Myocyte (in vitro differentiated cells): ENCODE results near the gene GPC2. TPM values are rescaled to one million over a fixed set of nuclear protein-coding genes. Genes with fewer than 3 reads are reported as not detected.

Experiments
- DNase-seq: peaks from one replicate; pipeline ENCODE4 v3.0.0-alpha.2; 2012; ENCODE audit warnings: low read depth
- total RNA-seq: library from RNA; depleted of rRNA; stranded (reverse); fragments of >200 nt; gene quantifications from 2 replicates; pipeline ENCODE4 v1.2.3, GENCODE V29; 2014

GPC2 gene
- total RNA-seq, 1 donor from 2014 or later = 60.4 TPM

DNA sequence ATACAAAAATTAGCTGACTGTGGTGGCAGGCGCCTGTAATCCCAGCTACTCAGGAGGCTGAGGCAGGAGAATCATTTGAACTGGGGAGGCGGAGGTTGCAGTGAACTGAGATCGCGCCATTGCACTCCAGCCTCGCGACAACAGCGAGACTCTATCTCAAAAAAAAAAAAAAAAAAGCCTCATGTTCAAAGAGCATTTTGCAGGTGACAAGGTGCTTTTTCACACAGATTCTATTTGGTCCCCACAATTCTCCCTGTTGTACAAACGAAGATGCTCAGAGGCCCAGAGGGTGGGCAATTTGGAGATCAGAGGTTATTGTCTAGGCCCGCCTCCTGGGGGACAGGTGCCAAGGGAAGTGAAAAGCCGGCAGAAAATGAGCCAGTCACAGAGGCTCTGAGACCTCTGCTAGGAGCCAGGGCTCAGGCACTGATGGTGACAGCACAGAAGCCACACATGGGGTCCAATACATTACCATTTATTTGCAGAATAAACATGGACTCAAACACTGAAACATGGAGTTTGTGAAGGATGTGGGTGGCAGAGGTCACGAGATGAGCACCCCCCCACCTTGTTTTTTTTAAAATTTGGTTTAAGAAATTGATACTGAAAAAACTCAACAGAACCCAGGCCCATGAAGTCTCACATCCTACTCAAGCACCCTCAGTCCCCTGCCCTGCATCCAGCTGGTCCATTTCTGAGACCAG is 7.9 kb downstream of the GPC2 start:
- DNase-seq = no peak

DNA sequence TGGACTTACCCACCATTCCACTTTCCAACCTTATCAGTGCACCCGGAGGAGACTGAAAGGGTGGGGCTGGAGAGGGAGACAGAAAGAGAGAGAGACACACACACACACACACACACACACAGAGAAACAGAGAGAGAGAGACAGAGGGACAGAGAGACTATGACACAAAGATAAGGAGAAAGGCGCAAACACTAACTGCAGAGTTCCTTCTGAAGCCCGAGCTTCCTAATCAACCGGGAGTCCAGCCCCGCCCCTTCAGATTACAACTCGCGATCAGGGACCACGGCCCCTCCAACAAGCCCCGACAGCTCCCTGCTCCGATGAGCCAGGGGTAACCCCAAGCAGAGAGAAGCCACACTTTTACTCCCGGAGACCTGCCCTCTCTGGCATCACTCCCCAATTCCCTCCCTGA is 9.3 kb downstream of the GPC2 start:
- peak; percentile 30 for DNase-seq

DNA sequence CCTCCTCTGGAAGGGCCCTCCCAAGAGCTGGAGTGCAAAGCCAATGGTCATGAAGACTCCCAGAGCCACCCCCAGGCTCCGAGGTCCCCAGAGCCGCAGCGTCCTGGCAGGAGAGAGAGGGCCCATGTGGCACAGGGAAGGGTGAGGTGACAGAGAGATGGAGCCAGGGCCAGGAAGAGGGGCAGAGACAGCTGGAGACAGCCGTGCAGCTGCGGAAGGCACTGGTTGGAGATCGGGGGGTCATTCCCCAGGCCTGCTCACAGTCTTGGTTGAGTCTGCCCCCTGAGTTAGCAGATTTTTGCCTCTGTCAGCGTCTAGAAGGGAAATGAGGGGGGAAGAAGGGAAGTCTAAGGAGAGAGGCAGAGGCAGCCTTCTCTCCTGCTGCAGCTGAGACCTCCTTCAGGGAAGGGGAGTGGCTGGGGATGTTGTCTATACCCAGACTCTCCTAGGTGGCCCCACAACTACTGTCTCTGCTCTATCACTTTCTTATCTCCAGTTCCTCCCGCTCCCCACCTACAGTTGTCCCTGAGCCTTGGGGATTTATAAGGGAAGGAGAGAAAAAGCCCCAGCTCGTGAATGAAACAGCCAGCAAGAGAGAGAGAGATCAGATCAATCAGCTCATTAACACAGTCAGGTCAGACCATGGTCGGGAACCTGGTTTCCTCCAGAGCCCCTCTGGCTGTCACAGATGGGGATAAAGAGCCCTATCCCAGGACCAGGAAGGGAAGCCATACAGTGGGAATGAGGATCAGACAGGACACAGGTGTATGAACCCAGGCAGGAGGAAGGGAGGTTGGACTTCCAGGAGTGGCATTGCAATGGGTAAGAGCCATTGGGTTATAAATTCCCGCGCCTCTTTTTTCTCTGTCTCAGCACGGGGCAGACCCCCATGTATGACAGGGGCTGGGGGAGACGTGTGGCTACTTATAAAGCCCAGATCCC is 9.9 kb downstream of the GPC2 start:
- DNase-seq = no peak

DNA sequence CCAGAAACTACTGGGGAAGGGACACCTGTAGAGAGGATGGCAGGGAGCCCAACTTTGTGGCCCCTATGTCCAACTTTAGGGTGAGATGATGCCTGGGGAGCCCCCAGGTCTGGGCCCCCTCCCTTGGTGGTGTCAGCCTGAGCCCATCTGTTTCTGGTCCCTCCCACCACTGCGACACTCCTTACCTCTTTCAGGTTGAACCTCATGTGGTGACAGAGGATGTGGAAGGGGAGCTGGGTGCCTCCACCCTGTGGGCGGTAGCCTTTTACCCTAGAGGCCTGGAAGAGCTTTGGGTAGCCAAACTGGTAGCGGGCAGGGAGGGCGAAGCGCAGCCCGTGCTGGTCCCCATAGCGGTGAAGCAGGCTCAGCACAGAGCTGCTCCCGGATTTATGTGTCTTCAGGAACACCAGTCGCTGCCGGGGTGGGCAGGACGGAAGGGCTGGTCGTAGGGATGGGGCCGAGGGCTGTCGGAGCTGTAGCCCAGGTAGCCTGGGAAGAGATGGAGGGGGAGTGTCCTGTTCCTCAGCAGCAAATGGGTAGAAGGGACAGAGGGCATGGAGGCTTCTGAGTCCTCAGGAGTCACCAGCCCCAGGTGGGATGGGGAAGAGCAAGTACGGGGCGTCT is 10.8 kb downstream of the GPC2 start:
- no peak for DNase-seq

DNA sequence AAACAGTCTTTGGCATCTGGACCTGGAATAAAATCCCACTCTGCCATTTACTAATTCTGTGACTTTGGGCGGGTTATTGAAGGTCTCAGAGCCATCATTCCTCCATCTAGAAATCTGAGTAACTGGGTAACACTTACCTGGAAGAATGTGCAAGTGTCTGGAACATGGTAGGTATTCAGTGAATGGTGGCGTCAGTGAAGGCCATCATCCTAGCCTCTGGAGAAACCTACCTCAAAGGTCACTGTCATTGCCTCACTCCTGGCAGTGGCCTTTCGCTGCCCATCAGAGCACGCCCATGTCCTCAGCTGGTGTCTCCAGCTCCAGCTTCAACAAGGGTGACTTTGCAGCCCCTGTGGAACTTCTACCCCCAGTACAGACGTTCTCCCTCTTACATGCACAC is 13.3 kb downstream of the GPC2 start:
- no peak for DNase-seq

DNA sequence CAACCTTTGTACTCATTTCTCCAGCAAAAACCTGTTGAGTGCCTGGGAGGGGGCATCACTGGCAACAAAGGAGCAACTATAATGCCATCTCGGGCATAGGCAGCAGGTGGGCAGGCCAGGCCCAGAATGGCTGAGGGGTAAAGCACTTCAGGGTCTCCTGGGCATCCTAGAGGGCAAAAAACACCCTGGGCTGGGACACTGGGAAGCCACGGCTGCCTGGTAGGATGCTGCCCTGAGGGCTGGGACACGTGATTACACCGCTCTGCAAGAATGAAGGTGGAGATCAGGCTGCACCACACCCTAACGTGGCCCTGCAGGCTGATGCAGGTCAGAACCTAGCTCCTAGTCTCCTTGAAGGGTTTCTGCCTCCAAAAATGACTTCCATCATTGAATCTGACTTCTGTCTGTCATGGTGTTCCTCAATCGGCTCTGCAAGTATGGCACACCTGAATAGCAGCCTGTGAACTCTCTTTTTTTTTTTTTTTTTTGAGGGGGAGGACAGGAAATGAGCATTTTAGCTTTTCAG is 14.1 kb downstream of the GPC2 start:
- DNase-seq = no peak

DNA sequence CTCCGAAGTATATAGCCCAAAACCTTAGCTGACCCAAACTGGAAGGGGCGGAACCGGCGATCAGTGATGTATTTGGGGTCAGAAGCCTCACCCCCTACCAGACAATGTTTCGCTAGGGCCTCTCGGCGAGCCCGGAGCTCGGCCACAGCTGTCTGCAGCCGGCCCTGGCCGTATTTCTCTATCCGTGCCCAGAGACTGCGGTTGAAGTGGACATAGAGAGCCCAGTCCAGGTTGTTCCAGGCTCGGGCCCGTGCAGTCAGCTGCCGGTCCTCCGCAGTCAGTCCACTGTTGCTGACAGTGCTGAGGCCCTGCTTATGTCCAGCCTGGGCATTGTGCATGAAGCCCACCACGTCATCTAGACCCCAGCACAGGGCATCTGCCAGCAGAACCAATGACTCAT is 17.1 kb downstream of the GPC2 start:
- no peak for DNase-seq

DNA sequence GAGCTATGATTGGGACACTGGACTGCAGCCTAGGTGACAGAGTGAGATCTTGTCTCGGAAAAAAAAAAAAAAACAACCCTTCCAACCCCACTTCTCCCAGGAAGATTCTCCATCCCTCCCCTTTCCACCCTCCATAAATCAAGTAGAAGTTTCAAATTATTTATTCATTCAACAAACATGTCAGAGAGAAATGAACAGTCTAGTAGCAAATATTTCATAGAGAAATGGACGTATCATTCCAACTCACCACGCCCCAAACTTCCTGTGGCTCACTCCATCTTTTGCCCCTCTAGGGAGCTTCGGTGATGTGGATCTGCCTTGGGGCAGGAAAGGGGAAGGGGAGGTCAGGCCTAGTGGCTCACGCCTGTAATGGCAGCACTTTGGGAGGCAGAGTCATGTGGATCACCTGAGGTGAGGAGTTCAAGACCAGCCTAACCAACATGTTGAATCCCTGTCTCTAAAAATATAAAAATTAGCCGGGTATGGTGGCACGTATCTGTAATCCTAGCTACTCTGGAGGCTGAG is 18.0 kb downstream of the GPC2 start:
- DNase-seq = peak; percentile 31

DNA sequence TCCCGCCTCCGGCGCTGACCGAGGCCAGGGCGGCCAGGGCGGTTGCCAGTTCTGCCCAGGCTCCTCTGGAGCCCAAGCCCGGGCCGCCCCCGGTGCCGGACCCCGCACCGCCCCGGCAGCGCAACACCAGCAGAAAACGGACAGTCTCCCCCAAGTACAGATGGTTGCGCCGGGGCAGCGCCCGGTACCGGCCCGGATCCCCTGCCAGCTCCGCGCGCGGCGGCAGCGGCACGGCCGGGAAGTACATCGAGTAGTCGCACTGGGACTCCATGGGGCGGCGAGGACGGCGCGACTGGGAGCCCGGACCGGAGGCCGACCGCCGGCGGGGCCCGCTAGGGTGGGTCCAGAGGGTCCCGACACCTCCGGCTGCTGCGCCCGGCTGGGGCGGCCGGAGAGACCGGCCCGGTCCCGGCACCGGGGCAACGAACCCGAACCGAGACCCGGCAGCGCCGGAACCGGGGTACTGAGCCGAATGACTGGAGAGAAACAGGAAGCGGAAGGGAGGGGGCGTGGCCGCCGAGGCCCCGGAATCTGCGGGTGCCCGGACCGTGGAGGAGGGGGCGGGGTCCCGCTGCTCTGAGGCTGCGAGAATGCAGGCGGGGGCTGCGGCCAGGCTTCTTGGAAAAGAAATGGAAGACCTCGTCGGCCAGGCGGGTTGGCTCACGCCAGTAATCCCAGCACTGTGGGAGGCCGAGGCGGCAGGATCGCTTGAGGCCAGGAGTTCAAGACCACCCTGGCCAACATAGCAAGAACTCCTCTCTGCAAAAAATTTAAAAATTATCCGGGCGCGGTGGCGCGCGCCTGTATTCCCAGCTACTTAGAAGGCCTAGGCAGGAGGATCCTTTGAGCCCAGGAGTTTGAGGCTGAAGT is 18.7 kb downstream of the GPC2 start, which contains the start of gene TRAPPC14:
Gene TRAPPC14 (minus strand): TSS at position 495 of the 870 bp plus-strand sequence. CDS start 224 bp downstream, at position 271.
- peak; percentile 92 for DNase-seq

DNA sequence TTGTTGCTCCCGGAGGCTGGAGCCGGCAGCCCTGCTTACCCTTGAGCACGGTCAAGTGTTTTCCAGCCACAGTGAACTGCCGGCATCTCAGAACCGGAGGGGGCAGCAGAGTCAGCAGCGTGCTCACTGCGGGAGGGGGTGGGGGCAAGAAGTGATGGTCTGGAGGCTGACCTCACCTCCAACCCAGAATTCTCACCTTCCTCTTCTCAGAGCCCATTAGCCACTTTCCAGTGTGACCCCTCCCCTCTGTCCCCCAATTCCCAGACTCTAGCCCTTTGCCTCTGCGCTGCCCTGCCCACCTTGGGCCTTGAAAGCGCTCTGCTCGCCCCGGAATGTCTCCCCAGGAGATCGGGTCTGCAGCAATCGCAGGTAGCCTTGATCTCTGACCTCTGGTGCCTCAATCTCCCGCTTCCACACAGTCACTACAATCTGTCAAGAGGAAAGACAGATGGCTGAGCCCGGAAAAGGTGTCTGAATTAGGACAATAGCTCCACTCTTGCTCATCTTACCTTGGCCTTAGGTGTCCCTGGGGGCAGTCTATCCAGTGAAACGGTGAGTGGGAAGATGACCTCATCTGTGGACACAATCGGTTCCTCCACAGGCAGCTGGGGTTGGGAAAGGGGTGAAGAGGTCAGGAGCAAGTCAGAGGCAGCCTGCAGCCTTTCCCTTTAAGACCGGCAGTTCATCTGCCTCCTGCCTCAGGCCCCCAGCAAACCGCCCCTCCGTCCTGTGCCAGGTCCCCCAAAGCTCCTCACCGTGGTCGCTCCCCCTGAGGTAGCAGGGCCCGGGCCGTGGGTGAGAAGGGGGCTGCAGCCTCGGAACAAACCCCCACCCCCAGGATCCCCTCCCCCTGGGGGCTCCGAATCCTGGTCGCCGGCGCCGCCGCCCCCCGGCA is 19.6 kb downstream of the GPC2 start:
- DNase-seq = peak; percentile 50

DNA sequence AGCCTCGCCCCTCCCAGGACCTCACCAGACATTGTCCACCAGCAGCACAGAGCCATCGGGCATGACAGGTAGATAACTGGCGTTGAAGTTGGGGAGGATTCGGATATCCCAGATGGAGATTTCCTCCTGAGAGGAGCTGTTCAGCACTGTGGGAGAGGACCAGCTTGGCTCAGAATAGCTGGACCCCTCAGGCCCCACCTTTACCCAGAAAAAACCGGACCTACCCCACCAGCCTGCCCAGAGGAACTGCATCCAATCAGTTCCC is 20.2 kb downstream of the GPC2 start:
- no peak for DNase-seq

DNA sequence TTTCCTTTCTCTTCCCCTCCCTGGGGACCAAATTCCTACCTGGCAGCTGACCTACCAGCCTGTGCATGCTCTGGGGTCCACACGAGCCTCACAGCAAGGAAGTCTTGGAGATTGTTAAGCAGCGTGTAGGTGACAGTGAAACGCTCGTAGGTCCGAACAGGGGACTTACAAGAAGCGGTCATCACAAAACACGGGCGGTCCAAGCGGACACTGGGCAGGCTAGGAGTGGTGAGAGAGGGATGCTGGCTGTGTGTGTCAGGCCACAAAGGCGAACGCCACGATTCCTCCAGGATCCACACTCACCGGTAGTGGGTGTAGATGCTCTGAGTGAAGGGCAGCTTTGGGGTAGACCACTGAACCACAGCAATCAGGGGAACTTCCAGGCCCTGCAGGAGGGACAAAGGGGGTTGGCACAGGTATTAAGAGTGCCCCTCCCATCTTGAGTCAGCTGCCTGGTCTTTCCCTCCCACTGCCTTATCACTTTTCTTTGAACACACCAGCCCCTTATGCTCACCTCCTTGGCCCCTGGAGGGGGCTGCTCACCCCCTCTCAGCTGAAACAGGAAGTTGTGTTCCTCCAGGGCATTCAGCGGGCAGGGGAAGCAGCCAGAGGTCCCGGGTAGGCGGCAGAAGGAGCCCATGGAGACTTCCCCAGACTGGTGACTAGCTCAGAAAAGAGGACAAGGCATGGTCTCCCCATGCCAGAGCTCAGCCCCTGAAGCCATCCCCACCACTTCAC is 20.7 kb downstream of the GPC2 start:
- no peak for DNase-seq

DNA sequence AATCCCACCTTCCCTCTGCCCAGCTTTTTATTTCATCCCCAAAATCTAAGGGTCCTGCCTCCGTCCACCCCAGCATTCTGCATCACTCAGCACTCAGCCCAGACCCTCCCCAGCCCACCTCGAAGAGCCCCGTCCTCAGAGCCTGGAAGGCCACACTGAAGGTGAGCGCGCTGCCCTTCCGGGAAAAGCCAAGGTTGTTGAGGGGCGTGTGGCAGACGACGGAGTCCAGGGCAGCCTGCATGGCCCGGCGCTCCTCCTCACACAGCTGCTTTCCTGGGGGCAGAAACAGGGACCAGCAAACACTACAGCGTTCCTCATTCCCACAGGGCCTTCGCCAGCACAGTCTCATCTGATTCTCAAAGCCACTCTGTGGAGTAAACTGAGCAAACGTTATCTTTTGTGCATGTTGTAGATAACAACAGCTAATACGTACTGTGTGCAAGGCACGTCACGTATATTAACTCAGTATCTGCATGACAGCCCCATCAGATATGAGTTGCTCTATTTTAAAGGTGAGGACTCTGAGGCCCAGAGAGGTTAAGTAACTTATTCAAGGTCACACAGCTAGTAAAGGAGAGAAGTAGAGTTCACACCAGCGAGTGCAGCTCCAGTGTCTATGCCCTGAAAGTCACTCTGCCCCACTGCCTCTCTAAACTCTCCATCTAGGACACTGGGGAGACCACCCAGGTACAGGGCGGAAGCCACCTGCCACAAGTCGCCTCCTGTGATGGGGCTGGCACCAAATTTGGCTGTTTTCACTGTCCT is 21.4 kb downstream of the GPC2 start:
- no peak for DNase-seq

DNA sequence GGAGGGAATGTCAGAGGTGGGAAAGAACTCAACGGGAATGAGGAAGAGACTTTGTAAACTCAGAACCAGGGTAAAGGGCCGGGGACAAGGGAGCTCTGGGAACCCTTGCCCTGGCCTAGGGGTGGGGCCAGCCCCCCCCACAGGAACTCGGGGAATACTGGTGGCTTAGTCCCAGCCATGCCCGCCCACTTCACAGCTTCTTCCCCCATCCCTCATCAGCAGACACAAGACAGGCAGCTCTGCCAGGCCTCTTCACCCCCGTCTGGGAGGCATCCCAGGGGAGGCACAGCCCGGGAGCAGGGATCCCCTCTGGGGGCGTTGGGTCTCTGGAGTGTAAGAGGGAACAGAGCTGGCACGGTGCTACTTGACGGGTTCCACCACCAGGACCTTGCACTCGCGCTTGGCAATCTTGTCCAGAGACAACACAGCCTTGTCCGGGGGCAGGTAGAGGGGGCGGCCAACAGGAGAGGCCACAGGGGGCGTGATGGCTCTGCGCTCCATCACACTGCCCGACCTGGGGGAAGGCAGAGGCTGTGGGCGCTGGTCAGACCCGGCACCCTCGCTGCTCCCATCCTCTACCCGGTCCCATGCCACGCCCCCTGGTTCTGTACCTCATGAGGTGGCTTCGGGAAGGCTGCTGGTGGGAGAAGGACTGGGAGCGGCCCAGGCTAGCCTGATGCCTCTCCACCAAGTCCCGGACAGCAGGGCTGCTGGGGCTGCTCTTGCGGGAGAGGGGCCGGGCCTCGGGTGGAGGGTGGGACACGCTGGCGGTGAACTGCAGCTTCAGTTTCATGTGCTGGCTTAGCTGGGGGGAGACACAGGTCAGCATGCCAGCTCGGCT is 22.3 kb downstream of the GPC2 start:
- no peak for DNase-seq

DNA sequence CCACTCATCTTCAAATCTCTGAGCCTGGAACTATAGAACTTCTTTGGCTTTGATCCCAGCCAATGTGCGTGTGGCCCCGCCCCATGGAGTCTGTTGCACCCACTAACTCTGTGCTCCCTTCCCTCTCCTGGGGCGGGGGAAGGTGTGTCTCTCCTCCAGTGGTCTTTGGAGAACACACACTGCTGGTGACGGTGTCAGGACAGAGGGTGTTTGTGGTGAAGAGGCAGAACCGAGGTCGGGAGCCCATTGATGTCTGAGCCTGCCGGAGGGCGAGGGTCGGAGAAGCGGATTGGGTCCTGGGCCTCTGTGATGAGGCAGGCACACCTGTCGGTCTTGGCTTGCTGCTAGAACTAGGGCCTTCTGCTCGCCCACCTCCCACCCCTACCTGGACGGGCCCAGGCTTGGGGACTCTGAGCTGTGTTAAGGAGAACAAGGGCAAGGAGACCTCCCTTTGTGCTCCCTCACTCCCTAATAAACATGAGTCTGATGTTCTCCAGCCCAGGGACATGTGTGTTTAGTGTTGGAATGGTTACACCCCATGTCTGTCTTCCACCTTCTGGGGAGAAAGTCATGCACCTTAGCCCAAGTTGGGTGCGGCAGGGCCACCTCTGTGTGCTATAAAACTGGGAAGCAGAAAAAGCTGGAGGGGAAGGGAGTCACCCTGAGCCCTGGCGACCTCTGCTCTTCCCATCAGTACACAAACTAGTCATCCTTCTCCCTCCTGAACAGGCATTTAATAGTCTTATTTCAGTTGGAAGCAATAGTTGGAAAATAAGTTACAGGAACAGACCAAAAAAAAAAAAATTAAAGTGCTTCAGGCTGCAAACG is 23.3 kb downstream of the GPC2 start:
- no peak for DNase-seq

DNA sequence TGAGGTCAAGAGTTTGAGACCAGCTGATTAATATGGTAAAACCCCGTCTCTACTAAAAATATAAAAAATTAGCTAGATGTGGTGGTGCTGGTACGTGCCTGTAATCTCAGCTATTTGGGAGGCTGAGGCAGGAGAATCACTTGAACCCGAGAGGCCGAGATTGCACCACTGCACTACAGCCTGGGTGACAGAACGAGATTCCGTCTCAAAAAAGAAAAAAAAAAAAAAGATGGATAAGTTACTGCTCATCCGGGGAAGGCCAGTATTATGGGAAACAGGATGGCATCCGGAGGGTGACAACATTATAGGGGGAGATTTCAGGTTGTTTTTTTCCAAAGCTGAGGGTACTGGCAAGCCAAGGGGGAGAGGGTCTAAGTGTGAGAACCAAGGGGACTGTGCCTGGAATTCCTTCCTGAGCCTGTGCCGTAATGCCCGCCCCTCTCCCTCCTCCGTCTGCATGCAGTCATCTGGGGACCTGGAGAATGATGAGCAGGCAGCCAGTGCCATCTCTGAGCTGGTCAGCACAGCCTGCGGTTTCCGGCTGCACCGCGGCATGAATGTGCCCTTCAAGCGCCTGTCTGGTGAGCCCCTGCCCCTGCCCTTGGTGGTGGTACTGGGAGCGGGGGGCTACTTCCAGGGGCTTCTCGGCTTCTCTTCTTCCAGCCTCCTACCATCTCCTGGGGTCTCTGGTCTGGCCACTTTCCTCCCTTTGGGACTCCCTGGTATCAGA is 24.1 kb downstream of the GPC2 start:
- no peak for DNase-seq
